Fibroblast of skin of scalp (primary cell): ENCODE measurements around the gene POLN.

Source experiments
- DNase-seq: peaks from one replicate; pipeline ENCODE4 v3.0.0-alpha.2; 2013

POLN gene

GRCh38 chr4:2262145-2262943 lies 20.4 kb upstream of the POLN start:
- DNase-seq: peak; percentile 100

GRCh38 chr4:2261853-2262144 lies 19.9 kb upstream of the POLN start, which contains the start of gene MXD4:
TSS of gene MXD4 (minus strand) at chr4:2262109. CDS start at chr4:2261980, 129 bp downstream.
- DNase-seq: no peak

GRCh38 chr4:2261110-2261852 lies 19.4 kb upstream of the POLN start:
- DNase-seq: peak; percentile 68

- DNase-seq: no peak
These were observed 18.6 kb upstream of the POLN start for GRCh38 chr4:2260344-2261109.

- no peak for DNase-seq
These were observed 17.8 kb upstream of the POLN start for GRCh38 chr4:2259541-2260343.

GRCh38 chr4:2259036-2259540 lies 17.2 kb upstream of the POLN start:
- DNase-seq: no peak

GRCh38 chr4:2258091-2259035 lies 16.4 kb upstream of the POLN start:
- no peak for DNase-seq

GRCh38 chr4:2257361-2258081 lies 15.6 kb upstream of the POLN start:
- DNase-seq: no peak

- no peak for DNase-seq
These were observed 14.9 kb upstream of the POLN start for GRCh38 chr4:2256781-2257191.

GRCh38 chr4:2256156-2256731 lies 14.3 kb upstream of the POLN start:
- DNase-seq: no peak

- DNase-seq: peak; percentile 38
These were observed 13.7 kb upstream of the POLN start for GRCh38 chr4:2255501-2256155.

- DNase-seq: no peak
These were observed 13.0 kb upstream of the POLN start for GRCh38 chr4:2254665-2255500.

- DNase-seq: no peak
These were observed 11.5 kb upstream of the POLN start for GRCh38 chr4:2253160-2254084.

- no peak for DNase-seq
These were observed 10.7 kb upstream of the POLN start for GRCh38 chr4:2252530-2253091.

GRCh38 chr4:2251795-2252529 lies 10.0 kb upstream of the POLN start:
- no peak for DNase-seq
